ENCODE data around the gene ENKUR. TPM values are rescaled to one million over a fixed set of nuclear protein-coding genes. Genes with fewer than 3 reads are reported as not detected.
"Not testable (repeated sequence)": the region's sequence is repeated elsewhere in the genome, so short reads cannot be mapped to it uniquely, and the experiment has no call there.

Gene ENKUR
- total RNA-seq, 4 donors from 2014 or later: 0.33 to 0.73 TPM; not detected in 2

DNA sequence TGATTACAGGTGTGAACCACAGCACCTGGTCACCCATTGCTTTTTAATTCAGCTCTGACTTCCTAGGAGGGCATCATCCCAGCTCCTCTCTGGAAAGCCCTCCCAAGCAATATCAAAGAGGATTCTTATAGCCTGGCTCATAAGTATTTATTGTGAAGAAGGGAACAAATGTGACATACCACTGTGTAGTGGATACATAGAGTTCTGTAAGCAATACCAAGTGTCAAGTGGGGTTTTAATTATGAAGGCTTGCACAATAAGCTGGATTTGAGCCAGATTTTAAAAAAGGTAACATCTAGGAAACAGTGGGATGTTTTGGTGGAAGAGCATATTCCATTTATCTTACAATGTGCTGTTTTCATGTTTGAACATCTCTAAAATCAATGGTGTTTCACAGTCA lies 44.6 kb downstream of the ENKUR start:
- Histone ChIP-seq H3K4me1 (no peaks in the 10 kb centered on the region), H3K4me3 (replicated peaks in 1 of 3) (no peak overlapping the region), H3K36me3 (no peaks in the 10 kb centered on the region), H3K27me3 (no peaks in the 10 kb centered on the region), H3K27ac (no peak overlapping the region), H3K9me3 (no peaks in the 10 kb centered on the region)
- no peak for DNase-seq
- intact Hi-C loops (cut with DNase I): no loop called here
- TF ChIP-seq POLR2A (IDR thresholded peaks at IDR 0.05) (no peak), CTCF (IDR thresholded peaks at IDR 0.05) (no peak)

DNA sequence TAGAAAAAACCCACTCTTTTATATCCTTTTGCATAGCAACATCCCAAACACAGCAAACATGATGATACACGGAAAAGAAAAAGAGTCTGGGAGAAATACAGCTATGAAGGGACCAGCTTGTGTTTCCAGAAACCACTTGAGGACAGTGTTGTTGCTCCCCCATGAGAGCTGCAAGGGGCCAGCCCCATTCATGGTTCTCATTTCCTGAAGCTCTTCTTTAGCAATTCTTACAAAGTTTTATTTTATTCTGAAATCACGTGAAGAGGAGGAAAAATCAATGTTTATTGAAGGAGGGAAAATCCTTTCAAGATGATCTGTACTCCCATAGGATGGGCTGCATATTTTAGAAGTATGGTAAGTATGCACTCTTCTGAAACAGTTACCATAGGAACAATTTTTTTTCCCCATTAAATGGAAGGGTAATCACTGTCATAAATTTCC lies 46.1 kb downstream of the ENKUR start:
- Histone ChIP-seq H3K4me1 (no peaks in the 10 kb centered on the region), H3K36me3 (no peaks in the 10 kb centered on the region), H3K27ac (no peak overlapping the region), H3K4me3 (replicated peaks in 1 of 3) (no peak overlapping the region), H3K9me3 (no peaks in the 10 kb centered on the region), H3K27me3 (no peaks in the 10 kb centered on the region)
- TF ChIP-seq POLR2A (IDR thresholded peaks at IDR 0.05) (no peak), CTCF (IDR thresholded peaks at IDR 0.05) (no peak)
- no peak for DNase-seq
- intact Hi-C loops (cut with DNase I): no loop called here
- 45 to 58% methylated on average over 2 of the region's 2 CpGs for WGBS, 2 donors

GRCh38 chr10:24968951-24969350 lies 47.0 kb downstream of the ENKUR start:
- H3K27me3 ChIP-seq; H3K4me3 ChIP-seq (replicated peaks in 1 of 3); H3K36me3 ChIP-seq; H3K4me1 ChIP-seq; H3K27ac ChIP-seq; DNase-seq; H3K9me3 ChIP-seq; intact Hi-C loops (cut with DNase I): not testable (repeated sequence)
- WGBS, 2 donors: 90 to 91% methylated on average over 11 of the region's 11 CpGs

DNA sequence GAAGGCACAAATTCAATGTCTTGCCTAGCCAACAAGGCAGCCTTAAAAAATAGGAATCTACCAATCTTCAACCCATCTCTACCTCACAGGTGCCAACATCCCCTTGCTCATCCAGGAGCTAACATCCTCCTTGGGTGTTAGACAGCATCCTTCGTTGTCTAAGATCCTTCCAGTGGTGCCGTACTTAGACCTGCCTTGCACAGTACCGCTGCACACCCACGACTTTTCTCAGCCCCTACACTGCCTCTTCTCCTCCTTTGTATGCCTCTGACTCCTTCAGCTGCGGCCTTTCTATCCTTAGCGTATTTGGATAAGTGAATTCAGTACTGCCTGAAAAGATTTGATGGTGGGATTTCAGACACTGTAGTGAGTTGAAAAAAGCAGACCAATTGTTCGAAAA lies 47.6 kb downstream of the ENKUR start:
- no peak overlapping the region for H3K4me3 ChIP-seq (replicated peaks in 1 of 3)
- intact Hi-C loops (cut with DNase I): no loop called here
- no peaks in the 10 kb centered on the region for H3K36me3 ChIP-seq
- H3K4me1 ChIP-seq: no peaks in the 10 kb centered on the region
- no peak overlapping the region for H3K27ac ChIP-seq
- WGBS, 2 donors: 87 to 97% methylated on average over 7 of the region's 7 CpGs
- TF ChIP-seq POLR2A (IDR thresholded peaks at IDR 0.05) (no peak), CTCF (IDR thresholded peaks at IDR 0.05) (no peak)
- DNase-seq: no peak
- H3K27me3 ChIP-seq: no peaks in the 10 kb centered on the region
- H3K9me3 ChIP-seq: no peaks in the 10 kb centered on the region

DNA sequence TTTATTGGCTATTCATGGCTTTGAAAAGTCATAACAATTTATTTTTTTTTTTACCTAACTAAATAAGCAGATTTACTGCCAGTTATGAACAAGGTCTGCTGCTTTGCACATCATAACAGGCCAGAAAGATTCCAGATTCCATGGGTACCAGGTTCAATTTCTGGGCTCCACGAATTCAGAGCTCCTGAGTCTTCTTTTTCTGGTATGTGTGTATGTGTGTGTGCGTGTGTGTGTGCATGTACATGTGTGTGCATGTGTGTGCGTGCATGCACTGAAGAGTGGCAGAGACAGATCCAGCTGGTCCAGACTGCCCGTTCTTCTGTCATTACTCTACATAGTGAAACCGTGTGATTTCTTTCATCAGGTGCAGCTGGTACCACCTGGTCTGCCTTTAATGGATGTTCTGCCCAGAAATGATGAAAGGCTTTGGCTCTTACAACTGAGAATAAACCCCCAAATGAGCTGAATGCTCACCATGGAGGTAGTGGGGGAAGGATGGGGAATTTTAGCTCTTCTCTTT lies 48.9 kb downstream of the ENKUR start:
- no peak overlapping the region for H3K27ac ChIP-seq
- H3K9me3 ChIP-seq: no peaks in the 10 kb centered on the region
- intact Hi-C loops (cut with DNase I): no loop called here
- no peaks in the 10 kb centered on the region for H3K4me1 ChIP-seq
- WGBS, 2 donors: 89 to 97% methylated on average over 5 of the region's 5 CpGs
- no peak for DNase-seq
- no peaks in the 10 kb centered on the region for H3K27me3 ChIP-seq
- H3K4me3 ChIP-seq (replicated peaks in 1 of 3): no peak overlapping the region
- H3K36me3 ChIP-seq: no peaks in the 10 kb centered on the region
- no peak for TF ChIP-seq POLR2A (IDR thresholded peaks at IDR 0.05)

DNA sequence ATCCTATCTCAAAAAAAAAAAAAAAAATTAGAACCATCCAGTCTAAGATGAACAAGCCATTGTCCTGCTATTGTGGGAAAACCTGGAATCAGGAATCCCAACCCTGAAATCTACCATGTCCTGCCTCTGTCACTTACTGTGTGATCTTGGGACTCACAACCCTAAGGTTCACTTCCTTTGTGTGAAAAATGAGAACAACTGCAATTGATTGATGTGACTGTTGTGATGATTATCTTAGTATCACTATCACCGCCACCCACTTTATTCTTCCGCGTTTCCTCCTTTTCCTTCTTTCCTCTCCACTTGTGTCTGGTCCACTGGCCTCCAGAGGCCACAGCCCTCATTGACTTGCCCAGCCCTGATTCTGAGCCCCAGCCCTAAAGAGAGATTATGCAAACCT lies 50.9 kb downstream of the ENKUR start:
- H3K9me3 ChIP-seq: no peaks in the 10 kb centered on the region
- no peak for DNase-seq
- WGBS, 2 donors: 88 to 90% methylated on average over 3 of the region's 3 CpGs
- H3K27ac ChIP-seq: no peak overlapping the region
- intact Hi-C loops (cut with DNase I): no loop called here
- H3K27me3 ChIP-seq: no peaks in the 10 kb centered on the region
- no peaks in the 10 kb centered on the region for H3K36me3 ChIP-seq
- no peak overlapping the region for H3K4me3 ChIP-seq (replicated peaks in 1 of 3)
- TF ChIP-seq CTCF (IDR thresholded peaks at IDR 0.05): no peak
- no peaks in the 10 kb centered on the region for H3K4me1 ChIP-seq

Measured in thyroid gland (tissue), 4 donors.